SKM-1 (cell line): ENCODE measurements around the gene ATP2A2.
"Not testable (repeated sequence)": the region's sequence is repeated elsewhere in the genome, so short reads cannot be mapped to it uniquely, and the experiment has no call there.

Experiments used
- DNase-seq: peaks from one replicate; lab custom pipeline; 2025; ENCODE audit not compliant: unreplicated experiment; lab: John Stamatoyannopoulos, UW

Gene ATP2A2

DNA sequence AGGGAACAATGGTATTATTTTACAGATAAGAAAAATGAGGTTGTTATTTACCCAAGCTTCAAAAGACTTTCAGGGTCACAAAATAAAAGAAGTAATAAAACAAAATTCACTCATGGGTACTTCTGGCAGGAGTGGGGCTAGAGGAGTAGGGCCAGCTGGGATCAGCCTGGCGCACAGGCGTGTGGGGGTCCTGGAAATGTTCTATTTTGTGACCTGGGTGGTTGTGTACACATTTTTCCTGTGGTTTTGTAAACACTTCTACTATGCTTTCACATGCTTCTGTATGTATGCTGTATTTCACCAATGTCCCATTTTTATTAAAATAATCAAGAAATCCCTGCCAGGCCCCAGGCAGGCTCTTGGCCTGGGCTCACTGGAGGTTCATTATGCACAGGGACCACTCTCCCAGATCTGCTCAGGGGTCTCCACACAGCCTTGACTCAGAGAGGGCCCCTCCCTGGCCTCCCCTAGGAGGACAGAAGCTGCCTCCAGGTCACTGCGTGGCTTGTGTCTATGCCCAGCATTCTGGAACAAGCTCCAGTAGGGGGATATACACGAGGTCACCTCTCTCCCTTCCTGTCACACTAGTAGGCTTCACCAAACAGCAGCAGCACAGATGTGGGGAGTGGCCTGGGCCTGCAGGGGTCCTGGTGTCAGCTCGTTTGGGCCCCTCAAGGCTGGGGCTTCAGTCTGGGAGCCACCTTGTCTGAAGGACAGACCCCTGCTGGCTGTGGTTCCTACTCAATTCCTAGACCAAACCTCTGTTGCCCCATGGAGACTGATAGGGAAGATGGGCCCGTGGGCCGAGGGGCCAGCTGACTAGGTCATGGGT, 84.7 kb downstream of the ATP2A2 start:
- DNase-seq: no peak

DNA sequence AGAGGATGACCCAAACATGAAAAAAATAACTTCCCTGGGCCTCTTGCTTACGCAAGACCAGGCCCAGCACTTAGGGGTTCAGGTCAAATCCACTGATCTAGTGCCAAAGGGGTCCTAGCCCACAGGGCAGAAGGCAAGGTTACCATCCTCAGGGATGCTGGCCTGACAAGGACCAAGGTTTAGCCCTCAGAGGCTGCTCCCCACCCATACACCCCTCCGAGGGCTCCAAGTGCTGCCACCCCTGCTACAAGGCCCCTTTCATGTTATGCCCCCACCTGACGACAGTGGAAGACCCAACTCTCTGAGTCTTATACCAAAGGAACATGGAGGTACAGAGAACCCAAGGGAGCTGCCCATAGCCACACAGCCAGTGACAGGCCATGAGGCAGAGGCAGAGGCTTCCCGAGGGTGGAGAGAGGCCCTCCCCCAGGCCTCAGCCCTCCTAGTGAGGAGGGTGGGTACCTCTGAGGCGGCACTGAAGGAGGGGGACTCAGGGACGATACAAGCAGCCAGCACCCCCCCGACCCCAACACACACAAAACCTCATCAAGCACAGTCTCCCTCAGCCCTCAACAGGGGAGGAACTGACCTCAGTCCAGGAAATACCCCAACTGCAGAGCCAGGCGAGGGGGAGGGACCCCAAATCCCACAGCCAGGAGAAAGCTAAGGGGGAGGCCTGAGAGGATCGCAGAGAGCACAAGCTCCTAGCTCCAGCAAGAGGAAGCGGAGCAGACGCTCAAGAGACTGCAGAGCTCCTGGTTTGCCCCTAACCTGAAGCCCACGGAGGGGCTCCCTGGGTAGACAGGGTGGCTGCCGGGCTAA, 85.5 kb downstream of the ATP2A2 start:
- DNase-seq: no peak

DNA sequence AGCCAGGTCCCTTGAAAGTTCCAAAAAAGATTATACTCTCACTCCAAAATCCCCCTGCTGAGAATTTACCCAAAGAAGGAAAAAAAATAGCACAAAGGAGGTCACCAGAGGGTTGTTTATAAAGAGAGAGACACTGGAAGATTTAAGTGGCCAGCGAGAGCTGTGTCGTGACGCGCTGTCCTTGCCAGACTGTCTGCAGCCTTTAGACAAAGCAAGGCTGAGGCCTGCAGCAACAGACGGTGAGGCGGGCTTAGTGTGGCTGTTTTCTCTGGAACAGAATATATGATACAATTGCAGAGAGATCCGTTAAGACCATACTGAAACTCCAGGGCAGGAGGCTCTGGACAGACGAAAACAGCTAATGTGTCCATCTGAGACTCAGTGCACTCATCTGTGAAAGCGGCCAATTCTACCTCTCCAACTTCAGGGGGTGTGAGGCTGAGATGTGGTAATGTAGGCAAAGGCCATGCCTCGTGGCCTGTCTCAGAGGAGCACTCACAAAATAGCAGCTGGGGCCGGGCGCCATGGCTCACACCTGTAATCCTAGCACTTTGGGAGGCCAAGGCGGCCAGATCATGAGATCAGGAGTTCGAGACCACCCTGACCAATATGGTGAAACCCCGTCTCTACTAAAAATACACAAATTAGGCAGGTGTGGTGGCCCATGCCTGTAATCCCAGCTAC, 86.3 kb downstream of the ATP2A2 start:
- DNase-seq: no peak

DNA sequence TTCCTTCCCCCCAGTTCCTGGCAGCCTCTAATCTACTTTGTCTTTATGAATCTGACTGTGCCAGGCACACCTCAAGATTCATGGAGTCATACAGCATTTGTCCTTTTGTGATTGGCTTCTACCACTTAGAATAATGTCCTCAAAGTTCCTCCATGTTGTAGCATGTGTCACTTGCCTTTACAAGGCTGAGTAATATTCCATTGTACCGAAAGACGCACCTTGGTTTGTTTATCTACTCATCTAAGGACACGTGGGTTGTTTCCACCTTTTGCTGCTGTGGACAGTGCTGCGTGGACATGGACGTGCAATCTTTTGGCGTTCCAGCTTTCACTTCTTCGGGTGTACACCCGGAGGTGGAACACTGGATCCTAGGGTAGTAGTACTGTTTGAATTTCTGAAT, 88.9 kb downstream of the ATP2A2 start:
- no peak for DNase-seq

DNA sequence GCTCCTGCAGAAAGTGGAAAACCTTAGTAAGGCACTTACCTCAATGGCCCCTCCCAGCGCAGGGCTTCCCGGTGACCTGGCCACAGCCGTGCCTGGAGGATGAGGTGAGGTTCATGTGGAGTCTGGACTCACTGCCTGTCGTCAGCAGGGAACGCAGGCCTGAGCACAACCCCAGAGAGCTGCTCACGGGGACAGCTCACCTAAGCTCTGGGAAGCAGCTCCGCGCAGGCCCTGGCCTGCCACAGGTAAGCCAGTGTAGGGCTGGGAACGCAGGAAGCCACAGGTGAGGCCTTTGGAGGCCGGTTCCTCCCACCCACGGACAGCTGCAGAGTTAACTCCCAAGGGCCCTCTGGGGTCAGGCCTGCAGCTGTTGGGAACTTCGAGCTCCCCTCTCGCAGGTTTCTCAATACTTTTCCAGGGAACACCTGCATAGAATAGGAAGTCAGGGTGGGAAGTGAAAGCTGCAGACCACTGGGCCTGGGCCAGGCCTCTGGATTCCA, 89.7 kb downstream of the ATP2A2 start:
- no peak for DNase-seq

DNA sequence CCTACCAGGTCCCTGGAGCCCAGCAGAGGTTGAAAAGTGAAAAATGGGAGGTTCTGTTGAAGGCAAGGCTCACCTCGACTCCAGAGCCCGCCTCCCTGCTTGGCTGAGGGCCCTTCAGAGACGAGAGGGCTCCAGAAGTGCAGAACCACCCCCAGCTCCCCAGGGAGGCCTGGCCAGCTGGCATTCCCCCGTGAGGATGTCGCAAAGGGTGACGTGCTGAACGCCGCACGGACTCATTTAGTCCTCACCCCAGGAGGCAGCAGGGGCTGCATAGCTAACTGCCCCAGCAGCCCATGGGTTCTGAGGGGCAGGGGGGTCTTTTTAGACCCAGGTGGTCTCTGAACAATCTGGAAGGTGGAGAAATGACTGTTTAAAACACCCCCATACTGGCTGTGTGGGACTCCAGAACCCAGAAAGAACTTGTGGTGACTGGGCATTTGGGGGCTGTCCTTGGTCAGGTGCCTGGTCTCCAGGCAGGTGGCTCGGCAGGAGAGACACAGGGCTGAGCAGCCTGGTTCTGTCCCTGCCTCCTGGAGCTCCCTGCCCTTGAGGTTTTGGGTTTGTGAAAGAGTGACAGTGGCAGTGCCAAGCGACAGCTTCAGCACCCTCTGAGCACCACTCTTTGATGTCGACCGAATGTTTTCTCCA, 90.5 kb downstream of the ATP2A2 start:
- no peak for DNase-seq

DNA sequence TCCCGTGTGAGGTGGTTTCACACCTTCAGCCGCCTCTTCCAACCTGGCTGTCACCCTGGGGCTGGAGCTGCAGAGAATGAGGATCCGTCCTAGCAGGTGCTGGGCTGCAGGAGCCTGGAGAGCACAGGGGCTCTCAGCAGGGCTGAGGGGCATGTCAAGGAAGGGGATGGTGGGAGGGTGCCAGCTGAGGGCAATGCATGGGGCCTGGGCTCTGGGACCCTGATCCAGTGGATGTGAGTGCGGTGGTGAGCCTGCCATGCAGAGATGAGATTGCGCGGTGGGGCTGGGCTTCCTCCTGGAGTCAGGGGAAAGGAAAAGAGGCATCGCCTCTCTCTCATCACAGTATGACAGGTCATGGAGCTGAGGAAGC, 91.0 kb downstream of the ATP2A2 start:
- DNase-seq: no peak

DNA sequence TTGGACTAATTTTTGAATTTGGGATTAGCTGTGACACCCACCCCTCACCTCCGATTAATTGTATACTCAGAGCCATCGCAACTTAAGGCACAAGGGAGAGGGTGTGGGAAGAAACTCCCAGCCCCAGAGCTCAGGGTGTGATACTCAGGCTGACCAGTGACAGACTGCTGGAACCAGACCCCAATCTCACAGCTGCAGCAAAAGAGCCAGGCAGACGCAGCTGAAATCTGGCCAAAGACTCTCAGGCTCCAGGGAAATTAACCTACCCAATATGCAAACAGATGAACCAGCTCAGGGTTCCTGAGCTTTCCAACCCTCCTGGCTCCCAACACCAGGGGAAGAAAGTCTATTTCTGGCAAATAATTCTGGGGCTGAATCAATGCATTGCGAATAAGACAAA, 92.0 kb downstream of the ATP2A2 start:
- no peak for DNase-seq

DNA sequence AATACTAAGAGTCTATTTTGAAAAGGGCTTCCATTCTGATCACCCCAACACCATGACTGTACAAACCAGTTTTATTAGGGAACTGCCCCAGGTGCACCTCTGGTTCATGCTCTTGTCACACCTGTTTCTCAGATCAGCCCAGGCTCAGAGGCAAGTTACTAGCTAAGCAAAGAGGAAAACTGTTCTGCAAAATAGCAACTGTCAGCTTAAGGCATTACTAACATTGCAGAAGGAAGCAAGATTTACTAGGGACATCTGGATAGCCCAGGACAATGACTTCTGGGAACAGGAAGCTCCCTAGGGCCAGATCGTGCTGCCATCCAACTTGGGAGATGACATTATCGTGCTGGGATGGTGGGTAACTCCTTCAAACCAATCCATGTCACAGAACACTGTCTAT, 92.4 kb downstream of the ATP2A2 start:
- no peak for DNase-seq

DNA sequence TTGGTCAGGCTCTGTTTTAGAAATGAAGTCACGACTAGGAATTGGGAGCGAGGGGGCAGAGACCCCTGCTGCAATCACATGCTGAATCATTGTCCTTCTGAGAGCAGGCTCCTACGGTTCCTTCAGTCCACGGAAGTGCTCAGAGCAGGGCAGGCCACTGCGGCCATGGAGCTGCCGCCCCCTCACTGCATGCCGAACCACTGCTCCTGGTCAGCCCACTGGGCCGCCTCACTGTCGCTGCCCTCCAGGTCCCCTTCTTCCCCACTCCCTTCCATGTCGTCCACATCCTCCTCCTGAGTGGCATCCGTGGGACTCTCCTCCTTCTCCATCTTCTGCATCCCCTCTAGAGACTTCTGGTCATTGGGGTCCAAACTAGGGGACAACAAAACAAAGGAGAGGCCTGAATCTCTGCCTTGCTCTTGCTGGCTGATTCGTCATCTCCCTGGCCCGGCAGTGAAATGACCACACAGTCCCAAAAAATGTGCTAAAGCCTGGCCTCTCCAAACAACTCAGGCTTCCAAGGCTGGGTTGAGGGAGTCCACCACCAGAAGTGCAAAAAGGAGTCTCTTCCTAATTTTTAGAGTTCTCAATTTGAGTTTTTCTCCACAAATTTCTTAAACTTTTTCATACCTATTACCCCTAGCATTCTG, 93.0 kb downstream of the ATP2A2 start:
- no peak for DNase-seq

DNA sequence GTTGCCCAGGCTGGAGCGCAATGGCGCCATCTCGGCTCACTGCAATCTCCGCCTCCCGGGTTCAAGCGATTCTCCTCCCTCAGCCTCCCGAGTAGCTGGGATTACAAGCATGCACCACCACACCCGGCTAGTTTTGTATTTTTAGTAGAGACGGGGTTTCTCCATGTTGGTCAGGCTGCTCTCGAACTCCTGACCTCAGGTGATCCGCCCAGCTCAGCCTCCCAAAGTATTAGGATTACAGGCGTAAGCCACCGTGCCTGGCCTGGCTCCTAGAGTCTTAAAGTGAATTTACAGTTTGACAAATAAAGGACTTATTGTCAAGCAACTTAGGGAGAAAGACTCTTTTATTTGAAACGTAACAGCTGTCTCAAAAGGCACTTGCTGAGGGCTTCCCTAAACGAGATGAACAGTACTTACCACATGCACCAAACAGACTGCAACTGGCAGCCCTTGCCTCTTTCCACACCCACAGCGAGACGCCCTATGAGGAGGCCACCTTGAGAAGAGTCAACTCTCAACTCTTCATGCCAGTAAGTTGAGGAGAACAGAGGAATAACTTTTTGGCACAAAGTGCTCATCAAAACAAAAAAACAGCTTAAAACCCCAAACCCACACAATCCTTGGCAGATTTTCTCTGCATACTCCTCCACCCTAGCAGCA, 97.2 kb downstream of the ATP2A2 start:
- DNase-seq: not testable (repeated sequence)

DNA sequence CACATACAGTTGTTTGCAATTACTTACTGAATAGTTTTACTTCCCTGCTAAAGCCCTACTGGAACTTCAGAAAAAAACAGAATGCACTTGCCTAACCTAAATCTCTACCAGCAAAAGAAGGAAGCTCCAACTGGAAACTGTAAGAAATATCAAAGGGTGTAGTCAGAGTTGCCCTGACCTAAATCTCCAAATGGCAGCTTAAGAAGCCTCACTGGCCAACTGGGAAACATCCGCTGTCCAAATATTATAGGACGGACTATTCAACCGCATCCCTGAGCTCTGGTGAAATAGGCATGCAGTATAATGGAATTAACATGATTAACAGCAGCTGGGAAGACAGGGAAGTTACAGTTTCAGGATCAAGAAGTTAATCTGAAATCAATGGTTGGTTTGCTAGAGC, 98.2 kb downstream of the ATP2A2 start:
- no peak for DNase-seq

DNA sequence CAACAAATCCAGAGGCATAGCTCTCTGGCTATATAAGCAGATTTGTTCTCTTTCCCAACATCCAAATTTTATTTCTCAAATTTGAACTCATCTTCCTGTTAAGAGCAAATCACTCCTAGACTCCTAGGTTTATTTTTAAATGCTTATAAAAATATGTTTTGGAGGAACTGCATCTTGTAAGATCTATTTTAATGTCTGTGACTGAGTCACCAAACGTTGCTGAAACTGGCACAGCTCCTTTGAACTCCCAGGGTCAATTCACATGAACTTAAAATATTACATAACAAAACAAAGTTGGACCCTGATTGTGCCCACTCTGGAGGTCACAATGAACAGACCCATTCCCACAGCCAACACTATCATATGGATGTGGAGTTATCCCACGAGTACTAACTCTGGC, 98.6 kb downstream of the ATP2A2 start:
- no peak for DNase-seq

DNA sequence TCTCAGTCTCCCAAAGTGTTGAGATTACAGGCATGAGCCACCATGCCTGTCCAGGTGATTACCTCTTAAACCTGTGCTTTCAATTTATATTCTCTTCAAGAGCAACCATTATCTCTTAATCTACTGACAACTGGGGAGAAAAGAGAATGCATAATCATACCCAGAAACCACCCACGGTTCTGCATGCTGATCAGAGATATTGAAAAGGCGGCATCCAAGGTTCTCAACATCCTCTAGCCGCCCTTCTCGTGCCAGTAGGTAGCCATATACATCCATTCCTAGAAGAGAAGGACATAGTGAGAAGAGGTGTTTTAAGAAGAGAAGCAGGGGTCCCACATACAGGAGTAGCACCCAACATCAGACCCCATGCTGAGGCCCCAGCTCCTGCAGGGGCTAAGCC, 101.6 kb downstream of the ATP2A2 start:
- DNase-seq: no peak
